SK-N-SH treated with all-trans-retinoic acid at 6 μM for 48 hours (cell line): ENCODE data around the gene RFNG.

Experiments
- ATAC-seq: fragments of 200-7000 bp; cut with Tn5 transposase; 3 replicates; pipeline ENCODE4 v1.9.1; 2020; ENCODE audit warnings: mild to moderate bottlenecking, moderate library complexity
- ARNTL ChIP-seq: fragments of 450-650 bp; formaldehyde crosslinking; IDR thresholded peaks from 2 replicates; pipeline ENCODE4 v1.5.0; 2020; ENCODE audit warnings: low read depth, mild to moderate bottlenecking, moderate library complexity, borderline replicate concordance
- BACH2 ChIP-seq: fragments of 250-450 bp; sonication (Bioruptor Pico); IDR thresholded peaks from 2 replicates; pipeline ENCODE4 v1.9.0; 2021; ENCODE audit warnings: mild to moderate bottlenecking, borderline replicate concordance
- CSDC2 ChIP-seq: fragments of 250-450 bp; sonication (Bioruptor Pico); IDR thresholded peaks from 2 replicates; pipeline ENCODE4 v1.5.0; 2020; ENCODE audit warnings: mild to moderate bottlenecking, moderate library complexity
- ESRRG ChIP-seq: fragments of 250-450 bp; sonication (Bioruptor Pico); IDR thresholded peaks from 2 replicates; pipeline ENCODE4 v1.6.1; 2021; ENCODE audit warnings: mild to moderate bottlenecking
- ISL1 ChIP-seq: fragments of 250-450 bp; sonication (Bioruptor Pico); IDR thresholded peaks from 2 replicates; pipeline ENCODE4 v2.1.2; 2022; ENCODE audit warnings: mild to moderate bottlenecking, moderate library complexity
- RARB ChIP-seq: fragments of 250-450 bp; sonication (Bioruptor Pico); IDR thresholded peaks from 2 replicates; pipeline ENCODE4 v1.8.0; 2021; ENCODE audit warnings: mild to moderate bottlenecking, moderate library complexity
- TCF4 ChIP-seq: fragments of 250-450 bp; sonication (Bioruptor Pico); IDR thresholded peaks from 2 replicates; pipeline ENCODE4 v1.8.0; 2021; ENCODE audit warnings: mild to moderate bottlenecking, moderate library complexity, borderline replicate concordance
- TOX ChIP-seq: fragments of 250-450 bp; sonication (Bioruptor Pico); IDR thresholded peaks from 2 replicates; pipeline ENCODE4 v1.8.0; 2021; ENCODE audit warnings: mild to moderate bottlenecking, moderate library complexity, borderline replicate concordance
- ZC3H10 ChIP-seq: fragments of 250-450 bp; sonication (Bioruptor Pico); IDR thresholded peaks from 2 replicates; pipeline ENCODE4 v1.5.1; 2021; ENCODE audit warnings: mild to moderate bottlenecking, moderate library complexity
- ZFP30 ChIP-seq: fragments of 450-650 bp; formaldehyde crosslinking; IDR thresholded peaks from 2 replicates; pipeline ENCODE4 v1.5.0; 2022; ENCODE audit warnings: mild to moderate bottlenecking, moderate library complexity
- ZNF565 ChIP-seq: fragments of 450-650 bp; formaldehyde crosslinking; conservative IDR thresholded peaks from 2 replicates; pipeline ENCODE4 v1.5.0; 2020; ENCODE audit warnings: low read depth, mild to moderate bottlenecking, moderate library complexity
- ZNF70 ChIP-seq: fragments of 450-650 bp; formaldehyde crosslinking; IDR thresholded peaks from 2 replicates; pipeline ENCODE4 v1.5.0; 2020; ENCODE audit warnings: mild to moderate bottlenecking, moderate library complexity
- ZNF8 ChIP-seq: fragments of 450-650 bp; formaldehyde crosslinking; IDR thresholded peaks from 2 replicates; pipeline ENCODE4 v1.5.0; 2020; ENCODE audit warnings: mild to moderate bottlenecking, moderate library complexity
- TF ChIP-seq, protein P1 (sequence below): fragments of 250-450 bp; sonication (Bioruptor Pico); IDR thresholded peaks from 2 replicates; pipeline ENCODE4 v1.5.1; 2021; ENCODE audit warnings: mild to moderate bottlenecking, moderate library complexity
- TF ChIP-seq, protein P2 (sequence below): fragments of 250-450 bp; sonication (Bioruptor Pico); IDR thresholded peaks from 2 replicates; pipeline ENCODE4 v1.5.1; 2020; ENCODE audit warnings: low read depth, mild to moderate bottlenecking, moderate library complexity
- TF ChIP-seq, protein P3 (sequence below): fragments of 250-450 bp; sonication (Bioruptor Pico); IDR thresholded peaks from 2 replicates; pipeline ENCODE4 v1.8.0; 2021; ENCODE audit warnings: low read depth, mild to moderate bottlenecking, moderate library complexity, borderline replicate concordance
- TF ChIP-seq, protein P4 (sequence below): fragments of 250-450 bp; sonication (Bioruptor Pico); IDR thresholded peaks from 2 replicates; pipeline ENCODE4 v1.8.0; 2020; ENCODE audit warnings: mild to moderate bottlenecking, moderate library complexity, borderline replicate concordance
- TF ChIP-seq, protein P5 (sequence below): fragments of 250-450 bp; sonication (Bioruptor Pico); IDR thresholded peaks from 2 replicates; pipeline ENCODE4 v1.5.0; 2020; ENCODE audit warnings: mild to moderate bottlenecking, moderate library complexity

The RFNG gene

DNA sequence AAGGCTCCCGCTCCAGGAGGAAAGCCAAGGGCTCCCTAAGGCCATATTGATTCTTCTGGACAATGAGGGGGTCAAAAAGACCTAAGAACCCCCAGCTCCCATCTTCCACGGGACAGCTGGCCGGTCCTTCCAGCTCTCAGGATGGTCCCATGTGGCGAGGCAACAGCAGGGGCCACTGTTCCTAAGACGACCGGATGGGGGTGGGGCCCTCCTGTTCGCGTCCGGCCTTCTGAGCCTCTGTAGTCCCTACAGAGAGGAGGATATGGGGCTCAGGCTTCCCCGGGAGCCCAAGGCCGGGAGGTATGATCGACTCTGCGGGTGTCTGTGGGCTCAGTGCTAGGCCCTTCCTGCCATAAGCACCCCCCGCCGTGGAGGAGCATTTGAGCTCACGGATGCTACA lies 8.1 kb downstream of the RFNG start:
- ATAC-seq, result no peak; the same call in 2 of the 3 replicates
- TF ChIP-seq BACH2 (CRISPR knock-in tag) (no peak), CSDC2 (CRISPR knock-in tag) (no peak), RARB (CRISPR knock-in tag) (no peak), ZNF565 (CRISPR knock-in tag) (no peak), ZFP30 (CRISPR knock-in tag) (no peak), ARNTL (CRISPR knock-in tag) (no peak), TOX (CRISPR knock-in tag) (no peak)
- TF ChIP-seq, protein P1, sequence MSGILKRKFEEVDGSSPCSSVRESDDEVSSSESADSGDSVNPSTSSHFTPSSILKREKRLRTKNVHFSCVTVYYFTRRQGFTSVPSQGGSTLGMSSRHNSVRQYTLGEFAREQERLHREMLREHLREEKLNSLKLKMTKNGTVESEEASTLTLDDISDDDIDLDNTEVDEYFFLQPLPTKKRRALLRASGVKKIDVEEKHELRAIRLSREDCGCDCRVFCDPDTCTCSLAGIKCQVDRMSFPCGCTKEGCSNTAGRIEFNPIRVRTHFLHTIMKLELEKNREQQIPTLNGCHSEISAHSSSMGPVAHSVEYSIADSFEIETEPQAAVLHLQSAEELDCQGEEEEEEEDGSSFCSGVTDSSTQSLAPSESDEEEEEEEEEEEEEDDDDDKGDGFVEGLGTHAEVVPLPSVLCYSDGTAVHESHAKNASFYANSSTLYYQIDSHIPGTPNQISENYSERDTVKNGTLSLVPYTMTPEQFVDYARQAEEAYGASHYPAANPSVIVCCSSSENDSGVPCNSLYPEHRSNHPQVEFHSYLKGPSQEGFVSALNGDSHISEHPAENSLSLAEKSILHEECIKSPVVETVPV (CRISPR knock-in tag), result no peak
- TF ChIP-seq, protein P2, sequence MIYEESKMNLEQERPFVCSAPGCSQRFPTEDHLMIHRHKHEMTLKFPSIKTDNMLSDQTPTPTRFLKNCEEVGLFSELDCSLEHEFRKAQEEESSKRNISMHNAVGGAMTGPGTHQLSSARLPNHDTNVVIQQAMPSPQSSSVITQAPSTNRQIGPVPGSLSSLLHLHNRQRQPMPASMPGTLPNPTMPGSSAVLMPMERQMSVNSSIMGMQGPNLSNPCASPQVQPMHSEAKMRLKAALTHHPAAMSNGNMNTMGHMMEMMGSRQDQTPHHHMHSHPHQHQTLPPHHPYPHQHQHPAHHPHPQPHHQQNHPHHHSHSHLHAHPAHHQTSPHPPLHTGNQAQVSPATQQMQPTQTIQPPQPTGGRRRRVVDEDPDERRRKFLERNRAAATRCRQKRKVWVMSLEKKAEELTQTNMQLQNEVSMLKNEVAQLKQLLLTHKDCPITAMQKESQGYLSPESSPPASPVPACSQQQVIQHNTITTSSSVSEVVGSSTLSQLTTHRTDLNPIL, result no peak
- TF ChIP-seq, protein P3, sequence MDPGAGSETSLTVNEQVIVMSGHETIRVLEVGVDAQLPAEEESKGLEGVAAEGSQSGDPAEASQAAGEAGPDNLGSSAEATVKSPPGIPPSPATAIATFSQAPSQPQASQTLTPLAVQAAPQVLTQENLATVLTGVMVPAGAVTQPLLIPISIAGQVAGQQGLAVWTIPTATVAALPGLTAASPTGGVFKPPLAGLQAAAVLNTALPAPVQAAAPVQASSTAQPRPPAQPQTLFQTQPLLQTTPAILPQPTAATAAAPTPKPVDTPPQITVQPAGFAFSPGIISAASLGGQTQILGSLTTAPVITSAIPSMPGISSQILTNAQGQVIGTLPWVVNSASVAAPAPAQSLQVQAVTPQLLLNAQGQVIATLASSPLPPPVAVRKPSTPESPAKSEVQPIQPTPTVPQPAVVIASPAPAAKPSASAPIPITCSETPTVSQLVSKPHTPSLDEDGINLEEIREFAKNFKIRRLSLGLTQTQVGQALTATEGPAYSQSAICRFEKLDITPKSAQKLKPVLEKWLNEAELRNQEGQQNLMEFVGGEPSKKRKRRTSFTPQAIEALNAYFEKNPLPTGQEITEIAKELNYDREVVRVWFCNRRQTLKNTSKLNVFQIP, result no peak
- TF ChIP-seq, protein P4, sequence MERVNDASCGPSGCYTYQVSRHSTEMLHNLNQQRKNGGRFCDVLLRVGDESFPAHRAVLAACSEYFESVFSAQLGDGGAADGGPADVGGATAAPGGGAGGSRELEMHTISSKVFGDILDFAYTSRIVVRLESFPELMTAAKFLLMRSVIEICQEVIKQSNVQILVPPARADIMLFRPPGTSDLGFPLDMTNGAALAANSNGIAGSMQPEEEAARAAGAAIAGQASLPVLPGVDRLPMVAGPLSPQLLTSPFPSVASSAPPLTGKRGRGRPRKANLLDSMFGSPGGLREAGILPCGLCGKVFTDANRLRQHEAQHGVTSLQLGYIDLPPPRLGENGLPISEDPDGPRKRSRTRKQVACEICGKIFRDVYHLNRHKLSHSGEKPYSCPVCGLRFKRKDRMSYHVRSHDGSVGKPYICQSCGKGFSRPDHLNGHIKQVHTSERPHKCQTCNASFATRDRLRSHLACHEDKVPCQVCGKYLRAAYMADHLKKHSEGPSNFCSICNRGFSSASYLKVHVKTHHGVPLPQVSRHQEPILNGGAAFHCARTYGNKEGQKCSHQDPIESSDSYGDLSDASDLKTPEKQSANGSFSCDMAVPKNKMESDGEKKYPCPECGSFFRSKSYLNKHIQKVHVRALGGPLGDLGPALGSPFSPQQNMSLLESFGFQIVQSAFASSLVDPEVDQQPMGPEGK (CRISPR knock-in tag), result no peak

DNA sequence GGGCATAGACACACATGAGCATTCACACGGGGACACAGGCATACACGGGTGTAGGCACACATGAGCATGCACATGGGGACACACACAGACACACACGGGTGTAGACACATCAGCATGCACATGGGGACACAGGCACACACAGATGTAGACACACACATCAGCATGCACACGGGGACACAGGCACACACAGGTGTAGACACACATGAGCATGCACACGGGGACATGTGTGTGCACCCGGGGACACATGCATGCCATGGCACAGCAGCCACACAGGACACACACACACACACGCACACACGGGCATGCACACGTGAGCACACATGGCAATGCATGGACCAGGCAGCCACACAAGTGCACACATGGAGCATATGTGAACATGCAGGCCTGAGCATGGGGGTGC lies 9.0 kb downstream of the RFNG start:
- TF ChIP-seq ZNF565 (CRISPR knock-in tag), result no peak
- no peak for TF ChIP-seq ZNF8 (CRISPR knock-in tag)
- no peak for TF ChIP-seq CSDC2 (CRISPR knock-in tag)
- no peak for TF ChIP-seq ZFP30 (CRISPR knock-in tag)
- TF ChIP-seq, protein P1 (CRISPR knock-in tag), result no peak
- no peak for TF ChIP-seq ZC3H10 (CRISPR knock-in tag)
- ATAC-seq, result no peak

DNA sequence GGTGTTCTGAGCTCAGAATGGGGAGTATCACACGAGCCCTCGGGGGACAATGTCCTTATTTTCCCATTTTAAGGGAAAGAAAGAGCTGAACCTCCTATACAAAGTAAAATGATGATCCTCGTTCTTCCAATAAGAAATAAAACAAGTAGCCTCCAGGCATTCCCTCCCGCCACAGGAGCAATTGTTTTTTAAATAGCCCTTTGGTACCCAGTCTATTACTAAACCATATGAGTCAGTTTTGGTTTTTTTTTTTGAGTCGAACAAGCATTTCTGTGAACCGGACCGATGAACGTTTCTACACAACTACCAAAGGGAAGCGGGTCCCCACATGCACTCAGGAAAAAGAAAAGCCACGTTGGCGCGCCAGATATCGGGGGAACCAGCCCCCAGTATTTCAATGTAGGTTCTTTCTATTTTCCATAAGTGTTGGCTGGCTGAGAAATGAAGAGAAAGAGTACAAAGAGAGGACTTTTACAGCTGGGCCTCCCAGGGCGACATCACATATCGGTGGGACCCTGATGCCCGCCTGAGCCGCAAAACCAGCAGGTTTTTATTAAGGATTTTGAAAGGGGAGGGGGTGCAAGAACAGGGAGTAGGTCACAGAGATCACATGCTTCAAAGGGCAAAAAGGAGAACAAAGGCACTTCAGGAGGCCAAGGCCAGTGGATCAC lies 10.3 kb downstream of the RFNG start:
- ATAC-seq, result no peak
- no peak for TF ChIP-seq BACH2 (CRISPR knock-in tag)
- TF ChIP-seq, protein P4 (CRISPR knock-in tag), result no peak
- TF ChIP-seq ISL1 (CRISPR knock-in tag), result no peak
- no peak for TF ChIP-seq ZNF70 (CRISPR knock-in tag)
- TF ChIP-seq ESRRG (CRISPR knock-in tag), result no peak
- TF ChIP-seq TCF4 (CRISPR knock-in tag), result no peak
- TF ChIP-seq, protein P5, sequence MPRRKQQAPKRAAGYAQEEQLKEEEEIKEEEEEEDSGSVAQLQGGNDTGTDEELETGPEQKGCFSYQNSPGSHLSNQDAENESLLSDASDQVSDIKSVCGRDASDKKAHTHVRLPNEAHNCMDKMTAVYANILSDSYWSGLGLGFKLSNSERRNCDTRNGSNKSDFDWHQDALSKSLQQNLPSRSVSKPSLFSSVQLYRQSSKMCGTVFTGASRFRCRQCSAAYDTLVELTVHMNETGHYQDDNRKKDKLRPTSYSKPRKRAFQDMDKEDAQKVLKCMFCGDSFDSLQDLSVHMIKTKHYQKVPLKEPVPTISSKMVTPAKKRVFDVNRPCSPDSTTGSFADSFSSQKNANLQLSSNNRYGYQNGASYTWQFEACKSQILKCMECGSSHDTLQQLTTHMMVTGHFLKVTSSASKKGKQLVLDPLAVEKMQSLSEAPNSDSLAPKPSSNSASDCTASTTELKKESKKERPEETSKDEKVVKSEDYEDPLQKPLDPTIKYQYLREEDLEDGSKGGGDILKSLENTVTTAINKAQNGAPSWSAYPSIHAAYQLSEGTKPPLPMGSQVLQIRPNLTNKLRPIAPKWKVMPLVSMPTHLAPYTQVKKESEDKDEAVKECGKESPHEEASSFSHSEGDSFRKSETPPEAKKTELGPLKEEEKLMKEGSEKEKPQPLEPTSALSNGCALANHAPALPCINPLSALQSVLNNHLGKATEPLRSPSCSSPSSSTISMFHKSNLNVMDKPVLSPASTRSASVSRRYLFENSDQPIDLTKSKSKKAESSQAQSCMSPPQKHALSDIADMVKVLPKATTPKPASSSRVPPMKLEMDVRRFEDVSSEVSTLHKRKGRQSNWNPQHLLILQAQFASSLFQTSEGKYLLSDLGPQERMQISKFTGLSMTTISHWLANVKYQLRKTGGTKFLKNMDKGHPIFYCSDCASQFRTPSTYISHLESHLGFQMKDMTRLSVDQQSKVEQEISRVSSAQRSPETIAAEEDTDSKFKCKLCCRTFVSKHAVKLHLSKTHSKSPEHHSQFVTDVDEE (CRISPR knock-in tag), result no peak
- TF ChIP-seq ZNF8 (CRISPR knock-in tag), result no peak
- no peak for TF ChIP-seq ARNTL (CRISPR knock-in tag)
- TF ChIP-seq, protein P2, result no peak
- no peak for TF ChIP-seq ZNF565 (CRISPR knock-in tag)
- TF ChIP-seq RARB (CRISPR knock-in tag), result no peak
